ENCODE measurements around the gene SLC6A18.
"Not testable (repeated sequence)": the region's sequence is repeated elsewhere in the genome, so short reads cannot be mapped to it uniquely, and the experiment has no call there.

Gene SLC6A18

GRCh38 chr5:1222621-1223277 is 2.4 kb upstream of the SLC6A18 start:
- no peak for TF ChIP-seq CTCF (IDR thresholded peaks at IDR 0.05)
- TF ChIP-seq ZFX (IDR thresholded peaks at IDR 0.05; ENCODE audit: borderline replicate concordance), result no peak
- H3K27ac ChIP-seq, result no peak overlapping the region

- TF ChIP-seq CTCF (IDR thresholded peaks at IDR 0.05), result no peak
- TF ChIP-seq ZFX (IDR thresholded peaks at IDR 0.05; ENCODE audit: borderline replicate concordance), result no peak
- no peak overlapping the region for H3K27ac ChIP-seq
Measured at GRCh38 chr5:1223278-1223670, 1.9 kb upstream of the SLC6A18 start.

- no peak for TF ChIP-seq CTCF (IDR thresholded peaks at IDR 0.05)
- TF ChIP-seq ZFX (IDR thresholded peaks at IDR 0.05; ENCODE audit: borderline replicate concordance), result no peak
- no peak overlapping the region for H3K27ac ChIP-seq
Measured at GRCh38 chr5:1224631-1225030, 550 bp upstream of the SLC6A18 start.

GRCh38 chr5:1226231-1226630 is 1.1 kb downstream of the SLC6A18 start:
- TF ChIP-seq CTCF (IDR thresholded peaks at IDR 0.05) (no peak), ZFX (IDR thresholded peaks at IDR 0.05; ENCODE audit: borderline replicate concordance) (no peak)
- H3K27ac ChIP-seq, result no peak overlapping the region

GRCh38 chr5:1226839-1227581 is 1.8 kb downstream of the SLC6A18 start:
- TF ChIP-seq CTCF (IDR thresholded peaks at IDR 0.05) (no peak), ZFX (IDR thresholded peaks at IDR 0.05; ENCODE audit: borderline replicate concordance) (no peak)
- no peak overlapping the region for H3K27ac ChIP-seq

- H3K27ac ChIP-seq, result no peak overlapping the region
- TF ChIP-seq CTCF (IDR thresholded peaks at IDR 0.05), result no peak
- TF ChIP-seq ZFX (IDR thresholded peaks at IDR 0.05; ENCODE audit: borderline replicate concordance), result no peak
Measured at GRCh38 chr5:1227667-1228066, 2.5 kb downstream of the SLC6A18 start.

- H3K27ac ChIP-seq, result no peak overlapping the region
- TF ChIP-seq CTCF (IDR thresholded peaks at IDR 0.05) (no peak), ZFX (IDR thresholded peaks at IDR 0.05; ENCODE audit: borderline replicate concordance) (no peak)
Measured at GRCh38 chr5:1228120-1228519, 2.9 kb downstream of the SLC6A18 start.

GRCh38 chr5:1229023-1229422 is 3.8 kb downstream of the SLC6A18 start:
- H3K27ac ChIP-seq, result not testable (repeated sequence)

Data from 22Rv1 (cell line).